Esophagus squamous epithelium (tissue), 5 donors: ENCODE results near the gene ASCL4. TPM values are rescaled to one million over a fixed set of nuclear protein-coding genes. Genes with fewer than 3 reads are reported as not detected.
A peak's percentile ranks its signal among the peaks of the same experiment; 100 is the strongest.
"Not testable (repeated sequence)": the region's sequence is repeated elsewhere in the genome, so short reads cannot be mapped to it uniquely, and the experiment has no call there.

Source experiments
- DNase-seq: peaks from one replicate; lab custom pipeline; 2025; lab: John Stamatoyannopoulos, UW
- H3K27ac ChIP-seq, 4 donors: fragments of 200-600 bp; sonication (generic); one replicate each; pipeline ENCODE4 v1.5.1; 2016 to 2019; ENCODE audit warnings: mild to moderate bottlenecking in 1 of 4
- H3K27me3 ChIP-seq, 4 donors: fragments of 200-600 bp; sonication (generic); 1 replicate in 3 of 4; 2 replicates in 1 of 4; pipeline versions ENCODE4 v1.5.1 to v1.6.0; 2017 to 2021; ENCODE audit warnings: antibody characterized with exemption in 1 of 4
- H3K36me3 ChIP-seq, 3 donors: fragments of 200-600 bp; sonication (generic); one replicate each; pipeline ENCODE4 v1.5.1; 2016 to 2019
- H3K4me1 ChIP-seq, 3 donors: fragments of 200-600 bp; sonication (generic); one replicate each; pipeline ENCODE4 v1.5.1; 2017 to 2019
- H3K4me3 ChIP-seq, 4 donors: fragments of 200-600 bp; sonication (generic); 1 replicate in 3 of 4; 2 replicates in 1 of 4; pipeline ENCODE4 v1.5.1; 2016 to 2019; ENCODE audit warnings: mild to moderate bottlenecking in 2 of 4, moderate library complexity in 1 of 4
- H3K9me3 ChIP-seq, 3 donors: fragments of 200-600 bp; sonication (generic); one replicate each; pipeline ENCODE4 v1.5.1; 2016 to 2019
- CTCF ChIP-seq, 6 experiments: fragments of 450-650 bp in 4 of 6; fragments of 200-600 bp in 2 of 6; sonication (generic) in 2 of 6; IDR thresholded peaks; one replicate each; pipeline ENCODE4 v1.5.1; 2016 to 2019; ENCODE audit warnings: antibody characterized with exemption in 6 of 6, mild to moderate bottlenecking in 4 of 6, moderate library complexity in 4 of 6
- POLR2A ChIP-seq, 4 donors: fragments of 450-650 bp; IDR thresholded peaks; one replicate each; pipeline ENCODE4 v1.6.1; 2017; ENCODE audit warnings: antibody characterized with exemption in 4 of 4, mild to moderate bottlenecking in 4 of 4, moderate library complexity in 3 of 4
- WGBS, 2 donors: methylation state at CpG; one replicate each; pipeline ENCODE4 v1.1.5; 2018; 5-methylcytosine and 5-hydroxymethylcytosine counted together
- intact Hi-C: fragments of 100-400 bp; cut with DNase I; formaldehyde crosslinking; loops from one replicate; pipeline ENCODE4 v1.15.0; 2022
- total RNA-seq, 4 donors: library from RNA; depleted of rRNA; stranded (reverse); fragments of >200 nt; gene quantifications; one replicate each; pipeline ENCODE4 v1.1.0, GENCODE V29; 2016
- donor health status: DM: yes; HTN: yes; CAD: no.

ASCL4 gene
- under 1 TPM in 1 of 4 donors, not detected in 3; 0.19 TPM for total RNA-seq

- no peak within 1 kb of the TSS for H3K27ac ChIP-seq
- WGBS, 2 donors: 62% methylated on average over 11 to 13 of the region's 13 CpGs
- TF ChIP-seq POLR2A (IDR thresholded peaks at IDR 0.05): no peak
- TF ChIP-seq CTCF (IDR thresholded peaks at IDR 0.05): no peak
- DNase-seq: no peak
- peaks cover 0 to 67% (median 6%) of the 10 kb centered on the region in 4 donors for H3K27me3 ChIP-seq
- H3K4me1 ChIP-seq: peaks cover 8 to 47% (median 12%) of the 10 kb centered on the region in 3 donors
- intact Hi-C loops: no loop called here
- peak within 1 kb of the TSS in 2 of 4 donors; percentile 32 to 52 for H3K4me3 ChIP-seq
- no peaks in the 10 kb centered on the region for H3K9me3 ChIP-seq
- no peaks in the 10 kb centered on the region for H3K36me3 ChIP-seq
These were observed at the start of gene ASCL4 for GRCh38 chr12:107774349-107775029. ASCL4 (plus strand) TSS chr12:107774704; CDS start chr12:107775219, 515 bp downstream.

- intact Hi-C loops, H3K4me3 ChIP-seq, H3K27me3 ChIP-seq, H3K9me3 ChIP-seq, DNase-seq, H3K27ac ChIP-seq, H3K4me1 ChIP-seq: not testable (repeated sequence)
- 60 to 80% methylated on average over 1 of the region's 1 CpG for WGBS, 2 donors
- H3K36me3 ChIP-seq: peaks cover 0 to 11% (median 0%) of the 10 kb centered on the region in 3 donors
These were observed 47.2 kb upstream of the ASCL4 start for GRCh38 chr12:107727327-107727726.

- H3K4me3 ChIP-seq, intact Hi-C loops: not testable (repeated sequence)
These were observed 46.8 kb upstream of the ASCL4 start for GRCh38 chr12:107727742-107728141.

GRCh38 chr12:107730618-107731341 lies 43.7 kb upstream of the ASCL4 start:
- 48 to 55% methylated on average over 4 of the region's 4 CpGs for WGBS, 2 donors
- H3K4me3 ChIP-seq: no peak overlapping the region
- intact Hi-C loops: no loop called here
- H3K9me3 ChIP-seq: no peaks in the 10 kb centered on the region
- TF ChIP-seq CTCF (IDR thresholded peaks at IDR 0.05) (no peak), POLR2A (IDR thresholded peaks at IDR 0.05) (no peak)
- peaks cover 4 to 37% (median 9%) of the 10 kb centered on the region in 3 donors for H3K36me3 ChIP-seq
- no peaks in the 10 kb centered on the region for H3K27me3 ChIP-seq
- peaks cover 0 to 7% (median 0%) of the 10 kb centered on the region in 3 donors for H3K4me1 ChIP-seq
- DNase-seq: no peak
- peak overlapping the region in 3 of 4 donors; percentile 5 to 65 (median 42) for H3K27ac ChIP-seq

More at GRCh38 chr12:107727742-107728141, 46.8 kb upstream of the ASCL4 start:
- H3K27ac ChIP-seq, H3K4me1 ChIP-seq, DNase-seq, H3K9me3 ChIP-seq, H3K27me3 ChIP-seq: not testable (repeated sequence)
- peaks cover 0 to 11% (median 0%) of the 10 kb centered on the region in 3 donors for H3K36me3 ChIP-seq
- WGBS, 2 donors: 83 to 100% methylated on average over 1 of the region's 1 CpG

- intact Hi-C loops: no loop called here
- TF ChIP-seq CTCF (IDR thresholded peaks at IDR 0.05) (no peak), POLR2A (IDR thresholded peaks at IDR 0.05) (no peak)
- H3K27ac ChIP-seq: peak overlapping the region in 2 of 4 donors; percentile 42 to 65
- DNase-seq: no peak
- H3K27me3 ChIP-seq: no peaks in the 10 kb centered on the region
- no peaks in the 10 kb centered on the region for H3K9me3 ChIP-seq
- no peak overlapping the region for H3K4me3 ChIP-seq
- peaks cover 0 to 7% (median 0%) of the 10 kb centered on the region in 3 donors for H3K4me1 ChIP-seq
- 58 to 71% methylated on average over 4 of the region's 4 CpGs for WGBS, 2 donors
- H3K36me3 ChIP-seq: peaks cover 4 to 43% (median 12%) of the 10 kb centered on the region in 3 donors
These were observed 43.1 kb upstream of the ASCL4 start for GRCh38 chr12:107731366-107731765.

GRCh38 chr12:107732365-107732764 lies 42.1 kb upstream of the ASCL4 start:
- Histone ChIP-seq H3K27ac (peak overlapping the region in 3 of 4 donors; percentile 15 to 58 (median 15)), H3K4me3 (no peak overlapping the region), H3K9me3 (no peaks in the 10 kb centered on the region), H3K36me3 (peaks cover 4 to 53% (median 19%) of the 10 kb centered on the region in 3 donors), H3K27me3 (no peaks in the 10 kb centered on the region), H3K4me1 (peaks cover 0 to 7% (median 0%) of the 10 kb centered on the region in 3 donors)
- TF ChIP-seq CTCF (IDR thresholded peaks at IDR 0.05) (no peak), POLR2A (IDR thresholded peaks at IDR 0.05) (no peak)
- no peak for DNase-seq
- 60 to 88% methylated on average over 1 to 3 of the region's 3 CpGs for WGBS, 2 donors
- intact Hi-C loops: no loop called here
